ENCODE data around the gene CYB561D1. TPM values are rescaled to one million over a fixed set of nuclear protein-coding genes. Genes with fewer than 3 reads are reported as not detected.

Gene CYB561D1
- total and polyA plus RNA-seq, 10 of the 15 experiments (the other 5 are each of a cell fraction or from before 2014, with no cell fraction given), result 0.68 to 9.0 (median 3.3) TPM

DNA sequence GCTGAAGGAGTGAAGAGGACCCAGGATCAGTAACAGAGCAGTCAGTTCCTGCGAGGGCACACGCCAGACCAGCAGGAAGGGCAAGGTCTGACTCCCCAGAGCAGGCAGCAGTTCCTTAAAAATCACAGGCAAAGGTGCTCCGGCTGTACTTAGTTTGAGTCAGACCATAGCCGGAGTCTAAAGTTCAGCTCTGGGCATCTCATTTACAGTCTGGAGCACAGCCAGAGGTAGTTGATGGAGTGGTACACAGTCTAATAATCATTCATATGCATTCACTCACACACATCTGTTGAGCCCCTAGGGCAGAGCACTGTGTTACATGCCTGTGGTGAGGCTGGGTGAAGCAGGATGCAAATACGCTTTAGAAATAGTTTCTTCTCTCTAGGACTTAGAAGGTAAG is 23.0 kb downstream of the CYB561D1 start:
- Histone ChIP-seq H3K36me3 (ENCODE audit: control insufficient read depth in 2 of 2, insufficient read depth in 2 of 2, low read length in 1 of 2) (no peaks in the 10 kb centered on the region), H3K9ac (ENCODE audit: control insufficient read depth, insufficient read depth, low read length) (no peak overlapping the region), H2AFZ (ENCODE audit: control insufficient read depth, low read depth, low read length) (no peak overlapping the region), H3K27ac (ENCODE audit: control insufficient read depth, insufficient read depth) (no peak overlapping the region), H4K20me1 (ENCODE audit: control insufficient read depth, insufficient read depth) (no peaks in the 10 kb centered on the region), H3K27me3 (replicated peaks in 1 of 2; ENCODE audit: control insufficient read depth in 2 of 2, insufficient read depth in 2 of 2, low read length in 1 of 2) (no peaks in the 10 kb centered on the region; a peak in 2 of 4 replicates), H3K79me2 (ENCODE audit: control insufficient read depth, insufficient read depth, low read length) (no peaks in the 10 kb centered on the region), H3K4me3 (no peak overlapping the region), H3K9me3 (replicated peaks; ENCODE audit: control insufficient read depth, insufficient read depth, low read length) (no peaks in the 10 kb centered on the region), H3K4me2 (ENCODE audit: control insufficient read depth, insufficient read depth) (no peak overlapping the region), H3K4me1 (ENCODE audit: control insufficient read depth, insufficient read depth, low read length) (no peaks in the 10 kb centered on the region)
- CTCF ChIA-PET, result interaction anchor here (1.7 to 19.4 kb wide), 3 partner anchors 15 to 123 kb away, joined by 4 to 240 read pairs (median 50); partner anchors contain the start of gene CYB561D1
- BruUV-seq (replicated peaks), result no TSS peak
- POLR2A ChIA-PET, result interaction anchor here (0.7 to 1.0 kb wide), 2 partner anchors 12 to 18 kb away, joined by 3 to 4 read pairs; no protein-coding TSS in a partner anchor
- in situ Hi-C loops (cut with MboI) (no loop called here), intact Hi-C loops (cut with micrococcal nuclease; ENCODE audit: unreplicated experiment) (no loop called here)
- WGBS (ENCODE audit: insufficient coverage, insufficient replicate concordance, low lambda C conversion rate, missing lambda C conversion rate), result 59% methylated on average over 5 of the region's 5 CpGs
- SMC1A ChIA-PET (ENCODE audit: uncharacterized antibody, unreplicated experiment), result interaction anchor here (1.1 to 15.8 kb wide), 2 partner anchors 10 to 11 kb away, joined by 3 to 205 read pairs; no protein-coding TSS in a partner anchor
- RAD21 ChIA-PET (ENCODE audit: unreplicated experiment), result interaction anchor here (0.5 to 2.4 kb wide), 2 partner anchors 15 to 390 kb away, joined by 4 to 21 read pairs; no protein-coding TSS in a partner anchor
- TF ChIP-seq MEF2B (IDR thresholded peaks at IDR 0.05; ENCODE audit: partially characterized antibody, poor library complexity, severe bottlenecking) (no peak), KLF5 (IDR thresholded peaks at IDR 0.05; ENCODE audit: partially characterized antibody) (no peak), RFX5 (IDR thresholded peaks at IDR 0.05; ENCODE audit: low read depth, low read length) (no peak), NFIC (IDR thresholded peaks at IDR 0.05; ENCODE audit: low read depth, low read length) (no peak), RUNX3 (IDR thresholded peaks at IDR 0.05; ENCODE audit: low read length) (no peak), TBL1XR1 (IDR thresholded peaks at IDR 0.05; ENCODE audit: low read depth, low read length) (no peak), DPF2 (IDR thresholded peaks at IDR 0.05) (no peak), PAX8 (IDR thresholded peaks at IDR 0.05) (no peak), ZNF274 (IDR thresholded peaks at IDR 0.05; ENCODE audit: insufficient read depth, insufficient read length) (no peak), CBX3 (IDR thresholded peaks at IDR 0.05; ENCODE audit: borderline replicate concordance, low read depth) (no peak), TCF3 (IDR thresholded peaks at IDR 0.05; ENCODE audit: borderline replicate concordance, insufficient read depth, low read depth, low read length) (no peak), JUND (IDR thresholded peaks at IDR 0.05; ENCODE audit: low read depth, low read length) (no peak), SREBF2 (IDR thresholded peaks at IDR 0.05; ENCODE audit: low read length) (no peak), SIN3A (IDR thresholded peaks at IDR 0.05; ENCODE audit: low read depth, low read length) (no peak), BMI1 (IDR thresholded peaks at IDR 0.05; ENCODE audit: borderline replicate concordance) (no peak), SMAD5 (IDR thresholded peaks at IDR 0.05; ENCODE audit: low read depth) (no peak)
- TF ChIP-seq, protein P1, sequence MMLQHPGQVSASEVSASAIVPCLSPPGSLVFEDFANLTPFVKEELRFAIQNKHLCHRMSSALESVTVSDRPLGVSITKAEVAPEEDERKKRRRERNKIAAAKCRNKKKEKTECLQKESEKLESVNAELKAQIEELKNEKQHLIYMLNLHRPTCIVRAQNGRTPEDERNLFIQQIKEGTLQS (IDR thresholded peaks at IDR 0.05; ENCODE audit: borderline replicate concordance, extremely low read depth, low read depth, low read length), result no peak
- TF ChIP-seq, protein P2, sequence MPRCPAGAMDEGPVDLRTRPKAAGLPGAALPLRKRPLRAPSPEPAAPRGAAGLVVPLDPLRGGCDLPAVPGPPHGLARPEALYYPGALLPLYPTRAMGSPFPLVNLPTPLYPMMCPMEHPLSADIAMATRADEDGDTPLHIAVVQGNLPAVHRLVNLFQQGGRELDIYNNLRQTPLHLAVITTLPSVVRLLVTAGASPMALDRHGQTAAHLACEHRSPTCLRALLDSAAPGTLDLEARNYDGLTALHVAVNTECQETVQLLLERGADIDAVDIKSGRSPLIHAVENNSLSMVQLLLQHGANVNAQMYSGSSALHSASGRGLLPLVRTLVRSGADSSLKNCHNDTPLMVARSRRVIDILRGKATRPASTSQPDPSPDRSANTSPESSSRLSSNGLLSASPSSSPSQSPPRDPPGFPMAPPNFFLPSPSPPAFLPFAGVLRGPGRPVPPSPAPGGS (IDR thresholded peaks at IDR 0.05; ENCODE audit: borderline replicate concordance, insufficient read depth, low read depth, low read length, poor library complexity, severe bottlenecking), result no peak
- DNase-seq (ENCODE audit: low read depth, low spot score) (no peak), ATAC-seq (no peak), FAIRE-seq (no peak)
